ENCODE results near the gene FASN. TPM values are rescaled to one million over a fixed set of nuclear protein-coding genes. Genes with fewer than 3 reads are reported as not detected.

The FASN gene
- total and polyA plus RNA-seq, 2 of the 4 experiments (the other 2 are of a cell fraction) = 12.4 to 56.0 TPM

DNA sequence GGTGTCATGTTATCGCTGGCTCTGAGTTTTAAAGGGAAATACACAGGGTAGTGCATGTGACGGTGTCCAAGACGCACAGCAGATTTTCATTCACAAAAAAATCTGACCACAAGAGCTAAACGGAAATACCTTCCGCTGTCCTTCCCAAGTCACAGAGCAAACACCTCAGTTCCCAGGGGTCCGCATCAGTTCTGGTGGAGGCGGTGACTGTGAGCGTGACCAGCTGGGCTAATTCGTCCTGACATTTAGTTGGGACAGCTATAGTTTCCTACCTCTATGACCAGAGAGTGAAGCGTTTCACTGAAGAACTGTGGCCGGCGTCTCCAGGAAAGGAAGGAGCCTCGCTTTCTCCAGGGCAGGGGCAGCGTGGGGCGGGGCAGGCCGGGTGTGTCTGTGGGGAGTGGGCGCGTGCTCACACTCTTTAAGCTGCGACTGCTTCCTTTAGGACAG lies 10.5 kb upstream of the FASN start:
- dilution Hi-C loops (cut with HindIII; ENCODE audit: low sequenced_read_pairs, unreplicated experiment) = no loop called here
- no peaks in the 10 kb centered on the region for H3K9me1 ChIP-seq (ENCODE audit: insufficient read depth, low read length)
- ChIA-PET POLR2A (ENCODE audit: unreplicated experiment) (no interaction called here), CTCF (no interaction called here)
- peaks cover 11% of the 10 kb centered on the region for H3K36me3 ChIP-seq (ENCODE audit: control insufficient read depth, insufficient read depth, low read length)
- no peak overlapping the region for H4K91ac ChIP-seq (ENCODE audit: insufficient read depth, low read depth, low read length)
- BruUV-seq (replicated peaks) = no TSS peak
- H3K4me1 ChIP-seq (ENCODE audit: control insufficient read depth, insufficient read depth, low read length) = peaks cover 12% of the 10 kb centered on the region
- H3K4me3 ChIP-seq (ENCODE audit: insufficient read depth, low read depth, low read length) = no peak overlapping the region
- no peak overlapping the region for H3K27ac ChIP-seq (ENCODE audit: insufficient read depth, low read length)
- no peak overlapping the region for H3K4me2 ChIP-seq (ENCODE audit: low read depth, low read length)
- ATAC-seq (ENCODE audit: low read depth) (no peak), DNase-seq (peak; percentile 5)
- WGBS, 2 experiments (ENCODE audit: extremely low coverage in 2 of 2, insufficient read length in 1 of 2) = 82% methylated on average over 3 of the region's 19 CpGs; no CpG with 5 or more reads in 1 of the 2 experiments
- no peak overlapping the region for H2BK5ac ChIP-seq (ENCODE audit: low read depth, low read length, poor library complexity, severe bottlenecking)
- H4K8ac ChIP-seq (ENCODE audit: low read depth in 2 of 2, low read length in 2 of 2) = no peak overlapping the region
- TF ChIP-seq RAD21 (IDR thresholded peaks at IDR 0.05; ENCODE audit: low read length) (no peak), RFX5 (IDR thresholded peaks at IDR 0.05; ENCODE audit: low read depth, low read length) (no peak), NFE2L2 (IDR thresholded peaks at IDR 0.05; ENCODE audit: low read depth, low read length) (no peak), CEBPB (IDR thresholded peaks at IDR 0.05; ENCODE audit: low read depth, low read length) (no peak), MAFK (IDR thresholded peaks at IDR 0.05; ENCODE audit: low read depth, low read length) (no peak), MAZ (IDR thresholded peaks at IDR 0.05; ENCODE audit: borderline replicate concordance, low read depth, low read length) (no peak), CHD1 (IDR thresholded peaks at IDR 0.05; ENCODE audit: low read depth, low read length) (no peak)
- H4K20me1 ChIP-seq (ENCODE audit: insufficient read depth, low read length) = no peaks in the 10 kb centered on the region
- no peak overlapping the region for H2BK120ac ChIP-seq (ENCODE audit: low read depth, low read length)
- H3K18ac ChIP-seq (ENCODE audit: low read depth, low read length) = no peak overlapping the region
- no peak overlapping the region for H2AK5ac ChIP-seq (ENCODE audit: low read depth, low read length)
- no peak overlapping the region for H3K56ac ChIP-seq (ENCODE audit: extremely low read depth, insufficient read depth, low read length)
- peak overlapping the region; percentile 6 for H2AFZ ChIP-seq (replicated peaks; ENCODE audit: low read length, poor library complexity)
- intact Hi-C loops (cut with micrococcal nuclease) = no loop called here
- H2BK15ac ChIP-seq (ENCODE audit: low read depth, low read length) = no peak overlapping the region
- no peaks in the 10 kb centered on the region for H3K9me3 ChIP-seq (ENCODE audit: control insufficient read depth, insufficient read depth, low read length)
- no peaks in the 10 kb centered on the region for H3K27me3 ChIP-seq (ENCODE audit: control insufficient read depth, insufficient read depth, low read length)
- no peak overlapping the region for H4K5ac ChIP-seq (ENCODE audit: low read depth, low read length)
- no peak overlapping the region for H3K9ac ChIP-seq (ENCODE audit: low read depth, low read length)
- H3K23ac ChIP-seq (ENCODE audit: low read depth, low read length) = no peak overlapping the region
- in situ Hi-C loops (cut with MboI; ENCODE audit: low sequenced_read_pairs) = no loop called here
- no peak overlapping the region for H3K14ac ChIP-seq (replicated peaks; ENCODE audit: low read depth, low read length)
- H3K79me1 ChIP-seq (ENCODE audit: low read depth in 1 of 2, low read length in 2 of 2) = no peaks in the 10 kb centered on the region
- no peak overlapping the region for H2AK9ac ChIP-seq (replicated peaks; ENCODE audit: low read depth, low read length, poor library complexity)
- H3K4ac ChIP-seq (ENCODE audit: low read depth, low read length) = no peak overlapping the region
- H2BK20ac ChIP-seq (ENCODE audit: low read depth, low read length) = no peak overlapping the region
